OCI-LY3 (cell line): ENCODE data around the gene KIF1A.

Source experiments
- EZH2phosphoT487 ChIP-seq: fragments of 200-600 bp; shearing (Covaris generic); IDR thresholded peaks from 2 replicates; pipeline ENCODE4 v1.6.1; 2018; ENCODE audit warnings: antibody characterized with exemption, mixed run types, low read depth
- TF ChIP-seq, protein P1 (sequence below): fragments of 200-600, 300-600 bp; sonication (generic); IDR thresholded peaks from 2 replicates; pipeline ENCODE4 v1.5.1; 2014; ENCODE audit warnings: antibody characterized with exemption, low read length, low read depth

GRCh38 chr2:240718896-240719490 lies 101.0 kb downstream of the KIF1A start:
- TF ChIP-seq, protein P1, sequence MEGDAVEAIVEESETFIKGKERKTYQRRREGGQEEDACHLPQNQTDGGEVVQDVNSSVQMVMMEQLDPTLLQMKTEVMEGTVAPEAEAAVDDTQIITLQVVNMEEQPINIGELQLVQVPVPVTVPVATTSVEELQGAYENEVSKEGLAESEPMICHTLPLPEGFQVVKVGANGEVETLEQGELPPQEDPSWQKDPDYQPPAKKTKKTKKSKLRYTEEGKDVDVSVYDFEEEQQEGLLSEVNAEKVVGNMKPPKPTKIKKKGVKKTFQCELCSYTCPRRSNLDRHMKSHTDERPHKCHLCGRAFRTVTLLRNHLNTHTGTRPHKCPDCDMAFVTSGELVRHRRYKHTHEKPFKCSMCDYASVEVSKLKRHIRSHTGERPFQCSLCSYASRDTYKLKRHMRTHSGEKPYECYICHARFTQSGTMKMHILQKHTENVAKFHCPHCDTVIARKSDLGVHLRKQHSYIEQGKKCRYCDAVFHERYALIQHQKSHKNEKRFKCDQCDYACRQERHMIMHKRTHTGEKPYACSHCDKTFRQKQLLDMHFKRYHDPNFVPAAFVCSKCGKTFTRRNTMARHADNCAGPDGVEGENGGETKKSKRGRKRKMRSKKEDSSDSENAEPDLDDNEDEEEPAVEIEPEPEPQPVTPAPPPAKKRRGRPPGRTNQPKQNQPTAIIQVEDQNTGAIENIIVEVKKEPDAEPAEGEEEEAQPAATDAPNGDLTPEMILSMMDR = no peak
- TF ChIP-seq EZH2phosphoT487 = no peak
